GM21786 (cell line): Measurements from ENCODE around the gene SLC2A13.
"Not testable (repeated sequence)": the region's sequence is repeated elsewhere in the genome, so short reads cannot be mapped to it uniquely, and the experiment has no call there.

Experiments
- ATAC-seq: cut with Tn5 transposase; IDR thresholded peaks from one replicate; pipeline ENCODE4 v1.9.1; 2021; ENCODE audit not compliant: unreplicated experiment

Gene SLC2A13

GRCh38 chr12:39935839-39936238 lies 170.0 kb downstream of the SLC2A13 start:
- no peak for ATAC-seq

GRCh38 chr12:39935275-39935674 lies 170.6 kb downstream of the SLC2A13 start:
- no peak for ATAC-seq

- no peak for ATAC-seq
These were observed 174.0 kb downstream of the SLC2A13 start for GRCh38 chr12:39931857-39932256.

GRCh38 chr12:39931231-39931630 lies 174.7 kb downstream of the SLC2A13 start:
- no peak for ATAC-seq

- ATAC-seq: no peak
These were observed 175.8 kb downstream of the SLC2A13 start for GRCh38 chr12:39930101-39930500.

GRCh38 chr12:39928181-39928899 lies 177.5 kb downstream of the SLC2A13 start:
- ATAC-seq: no peak

GRCh38 chr12:39923364-39923763 lies 182.5 kb downstream of the SLC2A13 start:
- ATAC-seq: no peak

GRCh38 chr12:39922598-39922997 lies 183.3 kb downstream of the SLC2A13 start:
- not testable (repeated sequence) for ATAC-seq

- no peak for ATAC-seq
These were observed 185.2 kb downstream of the SLC2A13 start for GRCh38 chr12:39920647-39921046.

GRCh38 chr12:39920222-39920621 lies 185.7 kb downstream of the SLC2A13 start:
- ATAC-seq: no peak

- no peak for ATAC-seq
These were observed 186.1 kb downstream of the SLC2A13 start for GRCh38 chr12:39919790-39920189.

- no peak for ATAC-seq
These were observed 190.6 kb downstream of the SLC2A13 start for GRCh38 chr12:39915249-39915648.

GRCh38 chr12:39912211-39912980 lies 193.5 kb downstream of the SLC2A13 start:
- ATAC-seq: no peak

- no peak for ATAC-seq
These were observed 199.6 kb downstream of the SLC2A13 start for GRCh38 chr12:39906237-39906636.

GRCh38 chr12:39905152-39905551 lies 200.7 kb downstream of the SLC2A13 start:
- ATAC-seq: no peak

- no peak for ATAC-seq
These were observed 203.1 kb downstream of the SLC2A13 start for GRCh38 chr12:39902821-39903220.

GRCh38 chr12:39897315-39897714 lies 208.6 kb downstream of the SLC2A13 start:
- no peak for ATAC-seq

- ATAC-seq: not testable (repeated sequence)
These were observed 212.5 kb downstream of the SLC2A13 start for GRCh38 chr12:39893388-39893787.

GRCh38 chr12:39892146-39892545 lies 213.7 kb downstream of the SLC2A13 start:
- ATAC-seq: no peak

GRCh38 chr12:39887856-39888255 lies 218.0 kb downstream of the SLC2A13 start:
- ATAC-seq: no peak

GRCh38 chr12:39886106-39886505 lies 219.8 kb downstream of the SLC2A13 start:
- no peak for ATAC-seq

GRCh38 chr12:39884616-39885125 lies 221.2 kb downstream of the SLC2A13 start:
- no peak for ATAC-seq
